ENCODE measurements around the gene PARP12. TPM values are rescaled to one million over a fixed set of nuclear protein-coding genes. Genes with fewer than 3 reads are reported as not detected.
A peak's percentile ranks its signal among the peaks of the same experiment; 100 is the strongest.

Gene PARP12
- total and polyA plus RNA-seq, 7 experiments from 2014 or later: 26.2 to 145 (median 72.9) TPM

DNA sequence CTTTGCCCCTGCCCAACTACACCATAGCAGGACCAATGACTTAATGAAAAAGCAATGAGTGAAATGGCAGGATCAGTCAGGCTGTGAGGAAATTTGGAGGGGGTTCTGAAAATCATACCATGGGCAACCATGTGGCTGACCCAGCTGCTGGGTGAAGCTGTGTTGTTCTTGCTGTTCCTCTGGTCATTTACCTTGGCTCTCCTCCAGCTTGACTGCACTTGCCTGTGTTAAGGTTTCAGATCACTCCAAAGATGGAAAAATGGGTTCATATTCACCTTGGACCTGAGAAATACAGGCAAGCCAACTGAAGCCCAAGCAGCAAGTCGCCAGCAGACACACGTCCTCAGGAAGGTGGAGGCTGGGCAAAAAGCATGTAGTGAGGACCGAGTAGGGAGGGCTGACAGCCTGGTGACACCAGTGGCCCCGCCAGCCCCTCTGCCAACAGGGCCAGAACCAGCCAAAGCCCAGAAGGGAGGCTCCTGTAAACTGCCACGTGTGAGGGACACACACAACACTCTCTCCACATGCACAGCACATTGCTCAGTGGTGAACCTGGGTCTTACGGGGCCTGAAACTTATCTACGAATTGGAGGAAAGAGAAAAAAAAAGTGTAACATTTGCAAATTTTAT, 40.1 kb downstream of the PARP12 start:
- peak overlapping the region in 2 of 9 donors; percentile 51 to 68 for H3K27ac Mint-ChIP-seq
- DNase-seq (no peak), ATAC-seq (no peak)
- H3K27me3 Mint-ChIP-seq: no peaks in the 10 kb centered on the region
- no peaks in the 10 kb centered on the region for H3K9me3 Mint-ChIP-seq
- H3K4me1 Mint-ChIP-seq: peaks cover 0 to 2% (median 0%) of the 10 kb centered on the region in 7 donors
- peaks cover 7 to 49% (median 8%) of the 10 kb centered on the region in 3 experiments for H3K36me3 ChIP-seq (ENCODE audit: control insufficient read depth in 2 of 3, insufficient read depth in 3 of 3, low read length in 3 of 3)
- ChIA-PET POLR2A (no interaction called here), CTCF (no interaction called here)
- intact Hi-C loops (cut with micrococcal nuclease): no loop called here
- no peaks in the 10 kb centered on the region for H3K27me3 ChIP-seq (ENCODE audit: control insufficient read depth in 2 of 2, insufficient read depth in 2 of 2, low read length in 2 of 2)
- H3K4me1 ChIP-seq (ENCODE audit: control insufficient read depth in 2 of 2, insufficient read depth in 2 of 2, low read length in 2 of 2): no peaks in the 10 kb centered on the region
- H3K9me3 ChIP-seq (ENCODE audit: control insufficient read depth in 2 of 3, low read length in 3 of 3): no peaks in the 10 kb centered on the region
- no peak overlapping the region for H3K4me3 Mint-ChIP-seq
- H3K4me3 ChIP-seq (ENCODE audit: low read length): no peak overlapping the region
- H3K27ac ChIP-seq (ENCODE audit: low read depth, low read length): no peak overlapping the region
- peaks cover 3 to 50% (median 23%) of the 10 kb centered on the region in 5 donors for H3K36me3 Mint-ChIP-seq

DNA sequence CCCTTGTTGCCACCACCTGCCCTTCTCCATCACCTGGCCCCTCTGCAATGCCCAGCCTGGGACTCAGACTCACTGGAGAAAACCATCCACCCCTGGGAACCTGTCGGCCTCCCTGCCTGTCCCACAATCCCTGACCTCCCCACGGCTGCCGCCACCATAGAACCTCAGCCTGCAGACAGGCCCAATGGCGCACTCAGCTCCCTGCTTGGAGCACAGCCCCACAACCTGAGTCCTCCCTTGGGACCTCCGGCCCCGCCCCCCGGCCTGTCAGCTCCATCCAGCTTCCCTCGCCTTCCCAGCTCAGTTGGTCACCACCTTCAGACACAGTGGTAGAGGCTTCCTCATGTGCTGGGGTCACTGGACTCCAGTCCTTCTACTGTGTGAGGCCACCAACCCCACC, 41.1 kb downstream of the PARP12 start:
- ChIA-PET POLR2A (no interaction called here), CTCF (no interaction called here)
- Mint-ChIP-seq H3K27ac (peak overlapping the region in 5 of 9 donors; percentile 10 to 68 (median 42)), H3K4me3 (no peak overlapping the region), H3K4me1 (no peaks in the 10 kb centered on the region), H3K27me3 (no peaks in the 10 kb centered on the region), H3K9me3 (no peaks in the 10 kb centered on the region), H3K36me3 (peaks cover 3 to 42% (median 23%) of the 10 kb centered on the region in 5 donors)
- Histone ChIP-seq H3K36me3 (ENCODE audit: control insufficient read depth in 2 of 3, insufficient read depth in 3 of 3, low read length in 3 of 3) (peaks cover 4 to 38% (median 8%) of the 10 kb centered on the region in 3 experiments), H3K9me3 (ENCODE audit: control insufficient read depth in 2 of 3, low read length in 3 of 3) (no peaks in the 10 kb centered on the region), H3K27me3 (ENCODE audit: control insufficient read depth in 2 of 2, insufficient read depth in 2 of 2, low read length in 2 of 2) (no peaks in the 10 kb centered on the region), H3K4me1 (ENCODE audit: control insufficient read depth in 2 of 2, insufficient read depth in 2 of 2, low read length in 2 of 2) (no peaks in the 10 kb centered on the region), H3K4me3 (ENCODE audit: low read length) (no peak overlapping the region), H3K27ac (ENCODE audit: low read depth, low read length) (no peak overlapping the region)
- ATAC-seq (no peak), DNase-seq (no peak)
- intact Hi-C loops (cut with micrococcal nuclease): no loop called here

DNA sequence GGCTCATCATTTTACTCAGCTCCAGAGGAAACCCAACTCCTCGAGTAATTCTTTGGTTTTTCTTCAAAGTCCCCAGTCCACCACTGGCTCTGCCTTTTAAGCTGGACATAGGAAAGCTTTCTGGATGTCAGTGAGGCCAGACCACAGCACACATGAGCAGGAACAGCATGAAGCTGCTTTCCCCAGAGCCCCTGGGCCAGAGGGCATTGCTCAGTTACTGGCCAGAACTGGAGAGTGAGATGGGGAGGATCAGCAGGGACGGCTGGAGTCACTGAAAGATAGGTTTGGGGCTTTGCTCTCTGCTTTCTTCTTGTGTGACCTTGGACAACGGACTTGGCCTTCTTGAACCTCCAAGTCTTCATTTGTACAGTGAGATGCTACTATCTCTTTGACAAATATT, 43.1 kb downstream of the PARP12 start:
- Histone ChIP-seq H3K4me1 (ENCODE audit: control insufficient read depth in 2 of 2, insufficient read depth in 2 of 2, low read length in 2 of 2) (no peaks in the 10 kb centered on the region), H3K27ac (ENCODE audit: low read depth, low read length) (no peak overlapping the region), H3K9me3 (ENCODE audit: control insufficient read depth in 2 of 3, low read length in 3 of 3) (no peaks in the 10 kb centered on the region), H3K27me3 (ENCODE audit: control insufficient read depth in 2 of 2, insufficient read depth in 2 of 2, low read length in 2 of 2) (no peaks in the 10 kb centered on the region), H3K36me3 (ENCODE audit: control insufficient read depth in 2 of 3, insufficient read depth in 3 of 3, low read length in 3 of 3) (peaks cover 0 to 19% (median 8%) of the 10 kb centered on the region in 3 experiments), H3K4me3 (ENCODE audit: low read length) (no peak overlapping the region)
- Mint-ChIP-seq H3K27ac (peak overlapping the region in 1 of 9 donors; percentile 13), H3K27me3 (no peaks in the 10 kb centered on the region), H3K4me1 (no peaks in the 10 kb centered on the region), H3K9me3 (no peaks in the 10 kb centered on the region), H3K36me3 (peaks cover 0 to 29% (median 16%) of the 10 kb centered on the region in 5 donors), H3K4me3 (no peak overlapping the region)
- intact Hi-C loops (cut with micrococcal nuclease): no loop called here
- ChIA-PET CTCF (no interaction called here), POLR2A (no interaction called here)
- DNase-seq (no peak), ATAC-seq (no peak)

DNA sequence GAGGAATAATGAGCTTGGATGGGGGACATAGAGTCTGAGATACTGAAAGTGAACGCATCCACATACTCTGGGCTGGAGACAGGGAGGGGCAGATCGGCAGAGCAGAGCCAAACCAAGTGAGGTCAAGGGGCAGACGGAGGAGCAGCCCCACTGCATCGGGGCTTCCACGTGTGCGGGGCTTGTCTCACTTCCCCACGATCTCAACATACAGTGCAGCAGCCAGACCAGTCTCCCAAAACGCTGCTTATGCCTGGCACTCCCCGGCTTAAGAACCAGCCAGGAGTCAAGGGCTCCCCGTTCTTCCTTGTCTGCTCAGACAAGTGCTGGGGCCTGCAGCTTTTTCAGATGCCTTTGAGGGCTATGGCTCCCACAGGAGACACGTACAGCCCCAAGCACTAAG, 43.6 kb downstream of the PARP12 start:
- no peak overlapping the region for H3K4me3 Mint-ChIP-seq
- peaks cover 0 to 24% (median 12%) of the 10 kb centered on the region in 5 donors for H3K36me3 Mint-ChIP-seq
- DNase-seq: no peak
- no peaks in the 10 kb centered on the region for H3K27me3 Mint-ChIP-seq
- no peaks in the 10 kb centered on the region for H3K4me1 Mint-ChIP-seq
- no peaks in the 10 kb centered on the region for H3K9me3 Mint-ChIP-seq
- H3K9me3 ChIP-seq (ENCODE audit: control insufficient read depth in 2 of 3, low read length in 3 of 3): no peaks in the 10 kb centered on the region
- intact Hi-C loops (cut with micrococcal nuclease): no loop called here
- peaks cover 0 to 15% (median 8%) of the 10 kb centered on the region in 3 experiments for H3K36me3 ChIP-seq (ENCODE audit: control insufficient read depth in 2 of 3, insufficient read depth in 3 of 3, low read length in 3 of 3)
- CTCF ChIA-PET: no interaction called here
- POLR2A ChIA-PET: no interaction called here
- H3K4me3 ChIP-seq (ENCODE audit: low read length): no peak overlapping the region
- peak overlapping the region in 1 of 9 donors; percentile 52 for H3K27ac Mint-ChIP-seq
- H3K4me1 ChIP-seq (ENCODE audit: control insufficient read depth in 2 of 2, insufficient read depth in 2 of 2, low read length in 2 of 2): no peaks in the 10 kb centered on the region
- H3K27me3 ChIP-seq (ENCODE audit: control insufficient read depth in 2 of 2, insufficient read depth in 2 of 2, low read length in 2 of 2): no peaks in the 10 kb centered on the region
- no peak for ATAC-seq
- H3K27ac ChIP-seq (ENCODE audit: low read depth, low read length): no peak overlapping the region

GRCh38 chr7:140018125-140019043, 44.4 kb downstream of the PARP12 start:
- Histone ChIP-seq H3K27ac (ENCODE audit: low read depth, low read length) (no peak overlapping the region), H3K36me3 (ENCODE audit: control insufficient read depth in 2 of 3, insufficient read depth in 3 of 3, low read length in 3 of 3) (peaks cover 0 to 7% (median 5%) of the 10 kb centered on the region in 3 experiments), H3K9me3 (ENCODE audit: control insufficient read depth in 2 of 3, low read length in 3 of 3) (no peaks in the 10 kb centered on the region), H3K4me1 (ENCODE audit: control insufficient read depth in 2 of 2, insufficient read depth in 2 of 2, low read length in 2 of 2) (no peaks in the 10 kb centered on the region), H3K4me3 (ENCODE audit: low read length) (no peak overlapping the region), H3K27me3 (ENCODE audit: control insufficient read depth in 2 of 2, insufficient read depth in 2 of 2, low read length in 2 of 2) (no peaks in the 10 kb centered on the region)
- Mint-ChIP-seq H3K27ac (peak overlapping the region in 1 of 9 donors; percentile 52), H3K4me3 (no peak overlapping the region), H3K4me1 (no peaks in the 10 kb centered on the region), H3K9me3 (no peaks in the 10 kb centered on the region), H3K27me3 (no peaks in the 10 kb centered on the region), H3K36me3 (peaks cover 0 to 16% (median 10%) of the 10 kb centered on the region in 5 donors)
- intact Hi-C loops (cut with micrococcal nuclease): no loop called here
- ChIA-PET POLR2A (no interaction called here), CTCF (interaction anchor here (0.6 kb wide), 1 partner anchor 275 kb away, joined by 3 read pairs; no protein-coding TSS in a partner anchor)
- DNase-seq: no peak
- ATAC-seq: no peak

DNA sequence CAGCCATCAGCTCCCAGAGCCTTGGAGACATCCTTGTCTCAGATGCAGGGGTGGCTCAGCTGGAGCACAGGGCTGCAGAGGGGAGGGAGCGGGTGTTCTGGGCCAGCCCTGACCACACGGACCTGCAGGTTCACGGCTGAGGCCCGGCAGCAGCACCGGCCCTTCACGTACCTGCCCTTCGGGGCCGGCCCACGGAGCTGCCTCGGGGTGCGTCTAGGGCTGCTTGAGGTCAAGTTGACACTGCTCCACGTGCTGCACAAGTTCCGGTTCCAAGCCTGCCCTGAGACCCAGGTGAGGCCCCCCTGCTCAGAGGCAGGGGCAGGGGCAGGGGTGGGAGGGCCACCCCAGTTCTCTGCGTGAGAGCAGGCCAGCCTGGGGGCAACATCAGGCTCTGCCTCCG, 45.2 kb downstream of the PARP12 start:
- H3K27ac ChIP-seq (ENCODE audit: low read depth, low read length): no peak overlapping the region
- intact Hi-C loops (cut with micrococcal nuclease): no loop called here
- POLR2A ChIA-PET: no interaction called here
- H3K9me3 ChIP-seq (ENCODE audit: control insufficient read depth in 2 of 3, low read length in 3 of 3): no peaks in the 10 kb centered on the region
- no peaks in the 10 kb centered on the region for H3K4me1 Mint-ChIP-seq
- no peaks in the 10 kb centered on the region for H3K36me3 ChIP-seq (ENCODE audit: control insufficient read depth in 2 of 3, insufficient read depth in 3 of 3, low read length in 3 of 3)
- no peak for ATAC-seq
- DNase-seq: no peak
- CTCF ChIA-PET: no interaction called here
- H3K27me3 ChIP-seq (ENCODE audit: control insufficient read depth in 2 of 2, insufficient read depth in 2 of 2, low read length in 2 of 2): no peaks in the 10 kb centered on the region
- no peak overlapping the region for H3K4me3 ChIP-seq (ENCODE audit: low read length)
- no peaks in the 10 kb centered on the region for H3K4me1 ChIP-seq (ENCODE audit: control insufficient read depth in 2 of 2, insufficient read depth in 2 of 2, low read length in 2 of 2)
- H3K36me3 Mint-ChIP-seq: peaks cover 0 to 8% (median 3%) of the 10 kb centered on the region in 5 donors
- no peak overlapping the region for H3K4me3 Mint-ChIP-seq
- no peaks in the 10 kb centered on the region for H3K9me3 Mint-ChIP-seq
- no peak overlapping the region for H3K27ac Mint-ChIP-seq
- H3K27me3 Mint-ChIP-seq: no peaks in the 10 kb centered on the region

Measured in naive thymus-derived CD4-positive, alpha-beta T cell (primary cell).